HUES64 (cell line): Measurements from ENCODE around the gene SHISA2.

Experiments
- H3K27ac ChIP-seq: 2 replicates; pipeline ENCODE4 v1.7.0; 2013; ENCODE audit warnings: low read depth, low read length, inconsistent platforms
- H3K27me3 ChIP-seq: 2 replicates; pipeline ENCODE4 v1.6.1; 2013; ENCODE audit warnings: mild to moderate bottlenecking, low read length; ENCODE audit not compliant: insufficient read depth
- H3K36me3 ChIP-seq: 2 replicates; pipeline ENCODE4 v1.6.1; 2013; ENCODE audit warnings: mild to moderate bottlenecking, low read length; ENCODE audit not compliant: insufficient read depth
- H3K4me1 ChIP-seq: 2 replicates; pipeline ENCODE4 v1.6.1; 2013; ENCODE audit warnings: mild to moderate bottlenecking, low read length, moderate library complexity; ENCODE audit not compliant: insufficient read depth
- H3K4me3 ChIP-seq: 2 replicates; pipeline ENCODE4 v1.5.1; 2013; ENCODE audit warnings: mild to moderate bottlenecking, low read length, moderate library complexity
- H3K9ac ChIP-seq: 2 replicates; pipeline ENCODE4 v1.6.1; 2013; ENCODE audit warnings: mild to moderate bottlenecking, low read depth, low read length
- H3K9me3 ChIP-seq: 2 replicates; pipeline ENCODE4 v1.6.1; 2013; ENCODE audit warnings: low read depth, low read length; ENCODE audit not compliant: insufficient read depth
- WGBS: fragments of 150-250, 120-280 bp; methylation state at CpG from one replicate; pipeline ENCODE4 v1.1.7; 2013; ENCODE audit warnings: missing lambda C conversion rate; 5-methylcytosine and 5-hydroxymethylcytosine counted together

The SHISA2 gene

DNA sequence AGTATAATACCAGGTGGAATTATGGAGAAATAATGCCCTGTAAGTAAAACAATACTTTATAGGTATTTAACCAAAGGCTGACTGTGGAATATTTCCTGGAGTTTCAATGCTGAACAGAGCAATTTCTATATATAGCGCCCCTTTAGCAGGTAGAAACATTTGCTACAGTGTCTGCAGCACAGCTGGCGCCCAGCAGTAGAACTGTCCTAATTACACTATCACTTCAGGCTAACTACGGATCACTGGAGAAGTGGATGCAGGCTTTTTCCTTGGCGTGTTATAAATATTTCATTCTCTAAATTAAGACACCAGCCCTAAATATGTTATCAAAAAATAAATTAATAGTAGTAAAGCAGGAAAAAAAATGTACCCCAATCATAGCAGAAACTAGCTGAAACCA is 3.1 kb downstream of the SHISA2 start:
- Histone ChIP-seq H3K9ac (no peak overlapping the region), H3K27ac (no peak overlapping the region), H3K27me3 (peaks cover 54% of the 10 kb centered on the region), H3K4me3 (peak overlapping the region; percentile 61), H3K4me1 (peaks cover 7% of the 10 kb centered on the region), H3K36me3 (peaks cover 28% of the 10 kb centered on the region), H3K9me3 (no peaks in the 10 kb centered on the region)
- WGBS, result 96% methylated on average over 3 of the region's 4 CpGs

DNA sequence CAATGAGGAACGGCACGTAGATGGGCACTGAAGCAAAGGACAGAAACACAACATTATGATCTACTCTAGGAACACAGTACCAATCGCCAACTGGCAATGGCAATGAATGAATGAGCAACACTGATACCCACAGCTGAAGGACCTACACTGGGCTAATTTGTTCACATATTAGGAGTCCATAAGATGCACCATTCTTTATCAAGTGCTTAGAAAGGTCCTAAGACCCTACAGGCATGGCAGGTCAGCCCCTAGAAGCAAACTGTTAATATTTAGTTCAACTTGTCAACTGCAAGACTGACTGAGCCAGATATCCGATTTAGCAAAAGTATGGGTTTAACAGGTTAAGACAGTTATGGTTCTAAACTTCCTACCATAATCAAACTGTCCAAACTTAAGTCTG is 4.8 kb downstream of the SHISA2 start:
- 96% methylated on average over 4 of the region's 4 CpGs for WGBS
- H3K9me3 ChIP-seq, result no peaks in the 10 kb centered on the region
- peaks cover 7% of the 10 kb centered on the region for H3K4me1 ChIP-seq
- no peak overlapping the region for H3K9ac ChIP-seq
- H3K27me3 ChIP-seq, result peaks cover 37% of the 10 kb centered on the region
- peaks cover 28% of the 10 kb centered on the region for H3K36me3 ChIP-seq
- H3K4me3 ChIP-seq, result no peak overlapping the region
- no peak overlapping the region for H3K27ac ChIP-seq

DNA sequence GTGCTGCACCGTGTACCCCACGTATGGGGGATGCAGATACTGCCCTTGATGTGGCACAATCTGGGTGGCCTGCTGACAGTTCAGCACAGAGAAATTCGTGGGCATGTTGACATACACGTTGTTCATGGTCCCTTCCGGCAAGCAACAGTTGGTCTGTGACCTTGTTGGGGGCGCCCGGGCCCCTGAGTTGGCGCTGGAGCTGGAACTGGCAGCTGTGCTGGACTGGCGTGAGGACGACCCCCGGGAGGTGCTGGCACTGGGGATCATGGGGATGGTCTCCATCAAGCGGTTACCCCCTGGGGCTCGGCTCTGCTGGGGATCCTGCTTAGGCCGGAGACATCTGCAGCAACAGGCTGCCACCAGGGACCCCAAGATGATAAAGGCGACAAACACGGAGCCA is 5.2 kb downstream of the SHISA2 start:
- Histone ChIP-seq H3K4me1 (peaks cover 7% of the 10 kb centered on the region), H3K36me3 (peaks cover 28% of the 10 kb centered on the region), H3K9me3 (no peaks in the 10 kb centered on the region), H3K27me3 (peaks cover 35% of the 10 kb centered on the region), H3K4me3 (no peak overlapping the region), H3K27ac (no peak overlapping the region), H3K9ac (no peak overlapping the region)
- 94% methylated on average over 16 of the region's 16 CpGs for WGBS

DNA sequence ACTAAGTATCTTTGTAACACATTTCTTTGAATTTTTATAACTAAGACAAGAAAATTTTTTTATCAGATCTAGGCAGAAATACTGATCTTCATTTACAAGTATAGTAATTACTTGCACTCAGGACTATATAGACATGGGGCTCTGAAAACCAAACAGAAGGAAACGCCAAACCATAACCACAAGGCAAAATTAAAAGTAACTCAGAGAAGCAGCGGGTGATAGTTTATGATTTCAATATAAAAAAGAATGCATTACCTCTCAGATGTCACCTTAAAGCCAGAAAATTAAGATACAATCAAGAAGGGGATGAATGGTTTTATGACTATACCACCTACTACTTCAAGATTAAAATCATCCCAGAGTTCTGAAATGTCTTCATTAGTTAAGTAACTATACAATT is 6.7 kb downstream of the SHISA2 start:
- peaks cover 28% of the 10 kb centered on the region for H3K36me3 ChIP-seq
- 80% methylated on average over 1 of the region's 2 CpGs for WGBS
- peaks cover 20% of the 10 kb centered on the region for H3K27me3 ChIP-seq
- no peaks in the 10 kb centered on the region for H3K9me3 ChIP-seq
- no peak overlapping the region for H3K27ac ChIP-seq
- H3K9ac ChIP-seq, result no peak overlapping the region
- peaks cover 7% of the 10 kb centered on the region for H3K4me1 ChIP-seq
- H3K4me3 ChIP-seq, result no peak overlapping the region

DNA sequence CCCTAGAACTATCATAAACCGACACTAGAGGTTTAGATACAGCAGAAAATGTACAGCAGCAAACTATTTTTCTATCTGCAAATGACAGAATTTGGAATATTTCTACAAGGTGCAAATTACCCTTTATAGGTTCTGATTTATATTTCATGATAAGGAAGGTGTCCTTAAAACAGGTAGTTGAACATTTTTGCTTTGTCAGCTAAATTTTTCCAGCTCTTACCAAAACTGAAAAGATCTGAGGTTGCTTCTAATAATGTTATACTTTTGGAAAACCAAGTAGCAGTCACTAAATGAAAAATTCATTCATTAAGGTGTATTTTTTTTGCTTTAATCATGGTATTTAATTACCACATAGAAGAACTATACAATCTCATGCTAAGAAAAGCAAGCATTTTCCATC is 9.0 kb downstream of the SHISA2 start:
- WGBS, result 88% methylated on average over 1 of the region's 1 CpG
- Histone ChIP-seq H3K4me1 (no peaks in the 10 kb centered on the region), H3K9me3 (no peaks in the 10 kb centered on the region), H3K9ac (no peak overlapping the region), H3K27me3 (no peaks in the 10 kb centered on the region), H3K4me3 (no peak overlapping the region), H3K36me3 (peaks cover 28% of the 10 kb centered on the region), H3K27ac (no peak overlapping the region)

DNA sequence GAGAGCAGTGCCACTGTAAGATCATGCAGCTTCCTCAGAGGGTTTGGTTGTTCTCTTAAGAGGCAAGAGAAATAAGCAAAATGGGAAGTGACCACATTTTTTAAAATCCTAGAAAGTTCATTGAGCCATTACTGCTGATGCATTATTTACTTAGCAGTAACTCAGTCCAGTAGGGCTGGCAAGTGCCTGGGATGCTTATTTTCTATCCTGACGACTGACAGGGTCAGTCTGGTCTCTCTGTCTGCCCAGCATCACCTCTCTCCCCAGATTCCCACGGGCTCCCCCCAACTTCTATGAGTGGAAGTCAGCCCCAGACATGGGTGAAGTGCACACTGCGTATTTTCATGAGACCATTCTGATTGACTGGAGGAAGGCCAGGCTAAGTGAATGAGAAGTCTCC is 10.4 kb downstream of the SHISA2 start:
- H3K27ac ChIP-seq, result no peak overlapping the region
- H3K4me1 ChIP-seq, result no peaks in the 10 kb centered on the region
- H3K36me3 ChIP-seq, result peaks cover 20% of the 10 kb centered on the region
- no peak overlapping the region for H3K4me3 ChIP-seq
- 82% methylated on average over 3 of the region's 3 CpGs for whole genome bisulfite sequencing
- no peaks in the 10 kb centered on the region for H3K9me3 ChIP-seq
- no peaks in the 10 kb centered on the region for H3K27me3 ChIP-seq
- no peak overlapping the region for H3K9ac ChIP-seq

DNA sequence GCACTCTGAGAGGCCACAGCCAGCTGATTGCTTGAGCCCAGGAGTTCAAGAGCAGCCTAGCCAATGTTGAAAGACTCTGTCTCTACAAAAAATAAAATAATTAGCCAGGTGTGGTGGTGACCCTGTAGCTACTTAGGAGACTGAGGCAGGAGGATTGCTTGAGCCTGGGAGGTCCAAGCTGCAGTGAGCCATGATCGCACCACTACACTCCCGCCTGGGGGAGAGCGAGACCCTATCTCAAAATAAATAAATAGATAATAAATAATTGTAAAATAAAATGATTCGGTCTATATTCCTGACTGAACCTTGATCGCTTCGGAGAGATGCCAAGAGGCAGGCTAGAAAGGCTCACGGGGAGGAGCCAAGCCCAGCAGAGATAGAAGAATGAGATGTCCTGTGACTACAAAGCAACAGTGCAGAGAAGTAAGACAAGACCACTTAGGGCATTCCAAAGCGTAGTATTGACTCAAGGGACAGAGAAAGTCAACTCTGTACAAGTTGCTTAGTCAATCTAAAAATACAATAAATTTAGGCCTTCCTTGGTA is 12.8 kb downstream of the SHISA2 start:
- H3K36me3 ChIP-seq, result 0 out of 2 replicates have a peak, but pooled peaks cover under 1% of the 10 kb centered on the region
- no peaks in the 10 kb centered on the region for H3K27me3 ChIP-seq
- H3K9me3 ChIP-seq, result no peaks in the 10 kb centered on the region
- H3K4me1 ChIP-seq, result no peaks in the 10 kb centered on the region
- H3K4me3 ChIP-seq, result no peak overlapping the region
- no peak overlapping the region for H3K9ac ChIP-seq
- H3K27ac ChIP-seq, result no peak overlapping the region
- 94% methylated on average over 6 of the region's 8 CpGs for WGBS

DNA sequence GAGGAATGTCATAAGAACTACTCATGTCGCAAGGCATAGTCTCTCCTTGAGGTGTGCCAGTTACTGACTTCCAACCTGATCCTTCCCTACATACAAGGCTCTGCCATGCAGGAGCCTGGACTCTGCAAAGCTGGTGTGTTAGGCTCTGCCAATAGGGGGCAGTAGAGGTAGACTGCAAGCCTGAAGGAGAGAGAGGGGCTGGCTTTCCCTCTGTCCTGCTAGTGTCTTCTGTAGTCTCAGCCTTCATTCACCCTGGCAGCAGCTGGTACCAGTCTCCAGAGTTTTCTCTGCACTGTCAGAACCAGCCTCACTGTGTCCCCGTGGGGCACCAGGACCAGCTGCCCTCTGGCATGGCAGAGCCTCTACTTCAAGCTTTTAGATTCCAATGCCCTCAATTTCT is 14.5 kb downstream of the SHISA2 start:
- Histone ChIP-seq H3K4me3 (no peak overlapping the region), H3K36me3 (no peaks in the 10 kb centered on the region), H3K9me3 (no peaks in the 10 kb centered on the region), H3K27ac (no peak overlapping the region), H3K27me3 (no peaks in the 10 kb centered on the region), H3K9ac (no peak overlapping the region), H3K4me1 (peaks cover 8% of the 10 kb centered on the region; the same call in 1 of the 2 replicates)
- 72% methylated on average over 2 of the region's 2 CpGs for WGBS

DNA sequence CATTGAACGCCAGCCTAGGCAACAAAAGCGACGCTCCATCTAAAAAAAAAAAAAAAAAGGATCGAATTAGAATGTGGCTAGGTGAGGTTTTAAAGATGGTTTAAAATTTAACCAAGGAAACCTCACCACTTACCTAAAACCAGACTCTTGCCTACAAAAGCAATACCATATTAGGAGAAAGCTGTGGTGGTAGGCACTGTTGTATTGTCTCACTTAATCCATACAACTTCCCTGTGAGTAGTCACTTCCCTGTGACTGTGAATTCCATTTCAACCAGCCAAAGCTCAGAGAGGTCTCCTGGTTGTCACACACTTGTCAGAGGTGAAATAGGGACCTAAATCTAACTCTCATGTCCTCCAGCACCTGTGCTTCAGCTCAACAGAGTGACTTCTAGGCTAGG is 15.4 kb downstream of the SHISA2 start:
- Histone ChIP-seq H3K4me1 (peaks cover 8% of the 10 kb centered on the region; the same call in 1 of the 2 replicates), H3K9me3 (no peaks in the 10 kb centered on the region), H3K36me3 (no peaks in the 10 kb centered on the region), H3K27me3 (no peaks in the 10 kb centered on the region), H3K4me3 (no peak overlapping the region), H3K9ac (no peak overlapping the region), H3K27ac (no peak overlapping the region)
- 82% methylated on average over 3 of the region's 4 CpGs for WGBS

DNA sequence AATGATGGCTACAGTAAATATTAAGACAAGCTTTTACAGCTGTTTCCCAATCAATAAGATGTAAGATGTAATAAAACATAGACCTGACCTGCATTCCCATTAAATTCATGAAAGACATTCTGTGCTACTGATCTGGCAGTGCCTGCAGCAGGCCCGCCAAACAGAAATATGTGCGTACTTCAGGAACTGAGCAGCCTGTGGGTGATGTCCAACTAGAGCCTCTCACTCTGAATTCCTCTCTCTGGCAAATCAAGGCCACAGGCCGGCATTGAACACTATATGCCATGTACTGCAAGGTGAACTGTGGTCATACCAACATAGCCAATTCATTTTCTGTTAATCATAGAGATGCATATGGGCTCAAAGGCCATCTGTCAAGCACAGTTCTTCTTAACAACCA is 17.8 kb downstream of the SHISA2 start:
- Histone ChIP-seq H3K27me3 (no peaks in the 10 kb centered on the region), H3K36me3 (no peaks in the 10 kb centered on the region), H3K4me3 (no peak overlapping the region), H3K4me1 (peaks cover 8% of the 10 kb centered on the region; the same call in 1 of the 2 replicates), H3K9me3 (peaks cover 7% of the 10 kb centered on the region; the same call in 1 of the 2 replicates), H3K9ac (no peak overlapping the region), H3K27ac (no peak overlapping the region)
- WGBS, result 95% methylated on average over 3 of the region's 3 CpGs

DNA sequence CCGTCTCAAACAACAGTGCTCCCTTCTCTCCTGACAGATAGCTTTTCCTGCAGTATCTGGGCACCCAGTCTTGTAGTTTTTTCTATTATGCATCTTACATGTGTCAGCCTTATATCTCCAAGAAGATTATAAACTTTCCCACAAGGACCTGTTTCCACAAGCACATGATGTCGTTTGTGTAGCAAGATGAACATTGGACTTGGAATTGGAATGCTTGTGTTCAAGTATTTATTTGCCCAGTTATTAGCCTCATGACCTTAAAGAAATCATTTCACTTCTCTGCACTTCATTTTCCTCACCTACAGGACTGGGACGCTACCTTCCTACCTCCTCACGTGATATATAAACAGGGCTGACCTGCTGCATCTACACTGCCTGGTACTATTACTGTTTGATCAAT is 21.5 kb downstream of the SHISA2 start:
- Histone ChIP-seq H3K4me1 (peaks cover 21% of the 10 kb centered on the region; the same call in 1 of the 2 replicates), H3K27me3 (no peaks in the 10 kb centered on the region), H3K36me3 (no peaks in the 10 kb centered on the region), H3K4me3 (no peak overlapping the region), H3K9me3 (peaks cover 7% of the 10 kb centered on the region; the same call in 1 of the 2 replicates), H3K9ac (no peak overlapping the region), H3K27ac (no peak overlapping the region)
- 96% methylated on average over 4 of the region's 4 CpGs for WGBS

DNA sequence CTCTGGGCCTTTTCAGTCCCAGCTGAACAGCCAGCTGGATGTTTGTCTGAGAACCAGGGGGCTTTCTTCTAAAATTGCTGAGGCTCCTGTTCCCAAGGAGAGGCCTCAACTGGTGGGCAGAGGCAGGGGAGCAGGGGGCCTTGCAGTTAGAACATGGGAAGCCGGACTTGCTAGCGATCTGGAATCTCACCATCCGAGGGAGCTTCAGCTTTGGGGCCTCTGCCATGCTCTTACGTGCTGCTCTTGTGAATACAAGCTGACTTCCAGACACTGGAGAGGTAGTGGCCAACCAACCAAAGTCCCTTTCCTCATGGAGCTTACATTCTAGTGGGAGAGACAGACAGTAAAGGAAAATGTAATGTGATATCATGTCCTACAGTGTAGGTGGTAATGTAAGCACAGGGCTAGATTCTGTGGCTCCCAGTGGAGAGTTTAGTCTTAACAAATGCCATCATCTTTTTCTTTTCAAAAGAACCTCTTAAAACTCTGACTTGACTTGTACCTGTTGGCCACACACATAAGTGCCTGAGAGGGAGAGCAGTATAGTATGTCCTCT is 22.2 kb downstream of the SHISA2 start:
- no peaks in the 10 kb centered on the region for H3K27me3 ChIP-seq
- no peak overlapping the region for H3K4me3 ChIP-seq
- H3K27ac ChIP-seq, result no peak overlapping the region
- no peaks in the 10 kb centered on the region for H3K36me3 ChIP-seq
- peaks cover 7% of the 10 kb centered on the region; the same call in 1 of the 2 replicates for H3K9me3 ChIP-seq
- H3K9ac ChIP-seq, result no peak overlapping the region
- peaks cover 28% of the 10 kb centered on the region; the same call in 1 of the 2 replicates for H3K4me1 ChIP-seq
- WGBS, result 92% methylated on average over 4 of the region's 4 CpGs
